HG03521 (cell line): Measurements from ENCODE around the gene SARNP.

ENCODE experiments used
- ATAC-seq: cut with Tn5 transposase; IDR thresholded peaks from one replicate; pipeline ENCODE4 v1.9.1; 2021; ENCODE audit warnings: mild to moderate bottlenecking, moderate library complexity; ENCODE audit not compliant: unreplicated experiment

Gene SARNP

GRCh38 chr12:55711786-55712553, 105.6 kb downstream of the SARNP start:
- no peak for ATAC-seq

GRCh38 chr12:55708695-55709233, 108.8 kb downstream of the SARNP start:
- ATAC-seq, result no peak

- ATAC-seq, result no peak
Measured at GRCh38 chr12:55707841-55708694, 109.5 kb downstream of the SARNP start, which contains the start of gene ITGA7. ITGA7 (minus strand) TSS chr12:55707904; CDS start chr12:55707682, 222 bp downstream.
